ENCODE results near the gene FNTB. TPM values are rescaled to one million over a fixed set of nuclear protein-coding genes. Genes with fewer than 3 reads are reported as not detected.

The FNTB gene
- total and polyA plus RNA-seq, 2 experiments from 2014 or later, result 18.1 to 24.3 TPM

GRCh38 chr14:64970776-64971477 lies 15.8 kb upstream of the FNTB start:
- 48% methylated on average over 7 of the region's 8 CpGs for WGBS (ENCODE audit: low lambda C conversion rate, missing lambda C conversion rate)
- Histone ChIP-seq H3K4me1 (ENCODE audit: insufficient read depth) (peaks cover 6% of the 10 kb centered on the region), H3K4me3 (peak overlapping the region; percentile 72), H4K20me1 (ENCODE audit: insufficient read depth, poor library complexity, severe bottlenecking) (no peaks in the 10 kb centered on the region), H2AFZ (peak overlapping the region; percentile 92), H3K27me3 (no peaks in the 10 kb centered on the region), H3K36me3 (replicated peaks; ENCODE audit: insufficient read depth, low read depth) (no peaks in the 10 kb centered on the region), H3K9me2 (replicated peaks; ENCODE audit: insufficient read depth) (no peaks in the 10 kb centered on the region), H3K79me2 (peaks cover 33% of the 10 kb centered on the region), H3K4me2 (peak overlapping the region; percentile 98), H3K9me3 (ENCODE audit: low read depth) (no peaks in the 10 kb centered on the region), H3K27ac (no peak overlapping the region)
- peak; percentile 34 for DNase-seq (ENCODE audit: low spot score)
- TF ChIP-seq EZH2phosphoT487 (IDR thresholded peaks at IDR 0.05; ENCODE audit: low read depth, severe bottlenecking, unreplicated experiment) (no peak), CTCF (IDR thresholded peaks at IDR 0.05; ENCODE audit: poor library complexity) (no peak), EZH2 (IDR thresholded peaks at IDR 0.05; ENCODE audit: borderline replicate concordance) (no peak)

GRCh38 chr14:64971491-64971942 lies 15.2 kb upstream of the FNTB start:
- TF ChIP-seq EZH2phosphoT487 (IDR thresholded peaks at IDR 0.05; ENCODE audit: low read depth, severe bottlenecking, unreplicated experiment) (no peak), CTCF (IDR thresholded peaks at IDR 0.05; ENCODE audit: poor library complexity) (no peak), EZH2 (IDR thresholded peaks at IDR 0.05; ENCODE audit: borderline replicate concordance) (no peak)
- Histone ChIP-seq H3K4me1 (ENCODE audit: insufficient read depth) (peaks cover 6% of the 10 kb centered on the region), H3K79me2 (peaks cover 29% of the 10 kb centered on the region), H3K4me2 (peak overlapping the region; percentile 98), H3K4me3 (peak overlapping the region; percentile 72), H3K9me3 (ENCODE audit: low read depth) (no peaks in the 10 kb centered on the region), H3K9me2 (replicated peaks; ENCODE audit: insufficient read depth) (no peaks in the 10 kb centered on the region), H3K27ac (peak overlapping the region; percentile 3), H4K20me1 (ENCODE audit: insufficient read depth, poor library complexity, severe bottlenecking) (no peaks in the 10 kb centered on the region), H2AFZ (peak overlapping the region; percentile 92), H3K36me3 (replicated peaks; ENCODE audit: insufficient read depth, low read depth) (no peaks in the 10 kb centered on the region), H3K27me3 (no peaks in the 10 kb centered on the region)
- 4% methylated on average over 17 of the region's 31 CpGs for WGBS (ENCODE audit: low lambda C conversion rate, missing lambda C conversion rate)
- no peak for DNase-seq (ENCODE audit: low spot score)

GRCh38 chr14:64971943-64972791 lies 14.5 kb upstream of the FNTB start, which contains the start of gene RAB15:
Gene RAB15, minus strand, starts transcription at chr14:64972336. Its CDS starts 260 bp downstream, at chr14:64972076.
- H3K27me3 ChIP-seq, result no peaks in the 10 kb centered on the region
- peak; percentile 72 for DNase-seq (ENCODE audit: low spot score)
- H3K4me3 ChIP-seq, result peak within 1 kb of the TSS; percentile 85
- H3K4me1 ChIP-seq (ENCODE audit: insufficient read depth), result peaks cover 6% of the 10 kb centered on the region
- no peaks in the 10 kb centered on the region for H3K9me3 ChIP-seq (ENCODE audit: low read depth)
- peak within 1 kb of the TSS; percentile 92 for H2AFZ ChIP-seq
- H3K9me2 ChIP-seq (replicated peaks; ENCODE audit: insufficient read depth), result no peaks in the 10 kb centered on the region
- H4K20me1 ChIP-seq (ENCODE audit: insufficient read depth, poor library complexity, severe bottlenecking), result no peaks in the 10 kb centered on the region
- peak within 1 kb of the TSS; percentile 22 for H3K27ac ChIP-seq
- no peak for TF ChIP-seq EZH2 (IDR thresholded peaks at IDR 0.05; ENCODE audit: borderline replicate concordance)
- no peak for TF ChIP-seq CTCF (IDR thresholded peaks at IDR 0.05; ENCODE audit: poor library complexity)
- TF ChIP-seq EZH2phosphoT487 (IDR thresholded peaks at IDR 0.05; ENCODE audit: low read depth, severe bottlenecking, unreplicated experiment), result no peak
- peaks cover 29% of the 10 kb centered on the region for H3K79me2 ChIP-seq
- H3K4me2 ChIP-seq, result peak within 1 kb of the TSS; percentile 98
- 5% methylated on average over 12 of the region's 96 CpGs for WGBS (ENCODE audit: low lambda C conversion rate, missing lambda C conversion rate)
- no peaks in the 10 kb centered on the region for H3K36me3 ChIP-seq (replicated peaks; ENCODE audit: insufficient read depth, low read depth)

All from hepatocyte (in vitro differentiated cells).